ENCODE data around the gene RAB35. TPM values are rescaled to one million over a fixed set of nuclear protein-coding genes. Genes with fewer than 3 reads are reported as not detected.

RAB35 gene
- total and polyA plus RNA-seq, 12 donors: 13.5 to 49.5 (median 26.7) TPM

- 100% methylated on average over 2 of the region's 2 CpGs for WGBS, 4 donors
- Histone ChIP-seq H3K27me3 (no peaks in the 10 kb centered on the region), H3K36me3 (replicated peaks in 1 of 2) (no peaks in the 10 kb centered on the region), H3K9me3 (replicated peaks in 1 of 3) (no peaks in the 10 kb centered on the region), H3K27ac (no peak overlapping the region), H3K4me1 (replicated peaks in 1 of 2) (peaks cover 0 to 5% of the 10 kb centered on the region in 2 donors), H3K4me3 (no peak overlapping the region)
- no peak for DNase-seq
- no peak for TF ChIP-seq CTCF (IDR thresholded peaks at IDR 0.05)
- no peak for TF ChIP-seq POLR2A (IDR thresholded peaks at IDR 0.05)
- intact Hi-C loops (cut with DNase I): no loop called here
Observed at GRCh38 chr12:120081641-120082040, 34.9 kb downstream of the RAB35 start.

- Histone ChIP-seq H3K4me3 (no peak overlapping the region), H3K9me3 (replicated peaks in 1 of 3) (no peaks in the 10 kb centered on the region), H3K36me3 (replicated peaks in 1 of 2) (no peaks in the 10 kb centered on the region), H3K27me3 (no peaks in the 10 kb centered on the region), H3K27ac (no peak overlapping the region), H3K4me1 (replicated peaks in 1 of 2) (no peaks in the 10 kb centered on the region)
- intact Hi-C loops (cut with DNase I): no loop called here
- 69 to 78% (median 74%) methylated on average over 9 of the region's 9 CpGs for WGBS, 4 donors
- TF ChIP-seq CTCF (IDR thresholded peaks at IDR 0.05) (no peak), POLR2A (IDR thresholded peaks at IDR 0.05) (no peak)
- DNase-seq: peak in 2 of 7 donors; percentile 11 to 41
Observed at GRCh38 chr12:120079411-120080400, 36.8 kb downstream of the RAB35 start.

- peak in 1 of 7 donors; percentile 51 for DNase-seq
- no peak overlapping the region for H3K27ac ChIP-seq
Observed at GRCh38 chr12:120078868-120079267, 37.7 kb downstream of the RAB35 start.

More at GRCh38 chr12:120078868-120079267, 37.7 kb downstream of the RAB35 start:
- Histone ChIP-seq H3K36me3 (replicated peaks in 1 of 2) (no peaks in the 10 kb centered on the region), H3K27me3 (no peaks in the 10 kb centered on the region), H3K4me3 (no peak overlapping the region), H3K9me3 (replicated peaks in 1 of 3) (no peaks in the 10 kb centered on the region), H3K4me1 (replicated peaks in 1 of 2) (no peaks in the 10 kb centered on the region)
- WGBS, 4 donors: 78 to 88% (median 82%) methylated on average over 5 of the region's 5 CpGs; no CpG with 5 or more reads in 1 of the 4 donors
- no peak for TF ChIP-seq CTCF (IDR thresholded peaks at IDR 0.05)
- TF ChIP-seq POLR2A (IDR thresholded peaks at IDR 0.05): no peak
- intact Hi-C loops (cut with DNase I): no loop called here
